Measurements from ENCODE around the gene PDE8A.

PDE8A gene

DNA sequence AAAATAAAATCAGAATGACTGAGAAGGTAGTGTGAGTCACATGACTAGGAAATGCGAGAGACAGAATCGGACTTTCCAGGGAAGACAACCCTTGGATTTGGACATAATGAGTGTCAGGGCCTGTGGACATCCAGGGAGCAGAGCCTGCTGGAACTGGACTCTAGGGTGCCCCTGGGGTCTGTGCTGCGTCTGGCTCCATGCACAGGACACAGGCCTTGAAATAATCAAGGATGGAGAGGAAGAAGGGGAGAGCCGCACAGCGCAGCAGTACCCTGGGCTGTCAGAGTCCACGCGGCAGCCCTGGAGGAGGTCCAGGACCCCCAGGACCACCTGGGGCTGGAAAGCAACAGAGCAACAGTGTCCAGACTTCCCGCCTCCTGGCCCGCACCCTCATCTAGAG, 173.7 kb downstream of the PDE8A start:
- TF ChIP-seq, protein P1, sequence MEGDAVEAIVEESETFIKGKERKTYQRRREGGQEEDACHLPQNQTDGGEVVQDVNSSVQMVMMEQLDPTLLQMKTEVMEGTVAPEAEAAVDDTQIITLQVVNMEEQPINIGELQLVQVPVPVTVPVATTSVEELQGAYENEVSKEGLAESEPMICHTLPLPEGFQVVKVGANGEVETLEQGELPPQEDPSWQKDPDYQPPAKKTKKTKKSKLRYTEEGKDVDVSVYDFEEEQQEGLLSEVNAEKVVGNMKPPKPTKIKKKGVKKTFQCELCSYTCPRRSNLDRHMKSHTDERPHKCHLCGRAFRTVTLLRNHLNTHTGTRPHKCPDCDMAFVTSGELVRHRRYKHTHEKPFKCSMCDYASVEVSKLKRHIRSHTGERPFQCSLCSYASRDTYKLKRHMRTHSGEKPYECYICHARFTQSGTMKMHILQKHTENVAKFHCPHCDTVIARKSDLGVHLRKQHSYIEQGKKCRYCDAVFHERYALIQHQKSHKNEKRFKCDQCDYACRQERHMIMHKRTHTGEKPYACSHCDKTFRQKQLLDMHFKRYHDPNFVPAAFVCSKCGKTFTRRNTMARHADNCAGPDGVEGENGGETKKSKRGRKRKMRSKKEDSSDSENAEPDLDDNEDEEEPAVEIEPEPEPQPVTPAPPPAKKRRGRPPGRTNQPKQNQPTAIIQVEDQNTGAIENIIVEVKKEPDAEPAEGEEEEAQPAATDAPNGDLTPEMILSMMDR (conservative IDR thresholded peaks at IDR 0.05; ENCODE audit: low read depth), result no peak
- CTCF ChIA-PET, result no interaction called here
- DNase-seq (ENCODE audit: low spot score), result no peak
- no peak overlapping the region for H3K27ac ChIP-seq
- POLR2A ChIA-PET (ENCODE audit: low non-redundant PET), result no interaction called here

DNA sequence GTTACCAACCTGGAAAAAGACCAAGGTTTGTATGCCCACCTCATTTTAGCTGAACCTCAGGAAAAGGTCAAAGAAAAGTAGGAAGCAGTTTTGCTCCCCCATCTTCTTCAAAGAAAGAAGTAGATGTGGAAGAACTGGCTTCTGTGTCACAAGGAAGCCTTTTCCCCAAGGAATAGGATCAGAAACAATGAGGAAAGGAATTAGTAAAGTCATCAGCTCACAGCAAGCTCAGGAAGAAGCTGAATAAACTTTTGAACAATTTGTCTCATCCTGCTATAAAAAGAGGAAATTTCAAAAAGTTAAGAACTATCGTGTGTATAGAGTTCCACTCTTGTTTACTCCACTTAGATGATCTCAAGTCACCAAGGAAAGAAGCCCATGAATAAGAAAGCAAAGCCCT, 174.2 kb downstream of the PDE8A start:
- TF ChIP-seq, protein P1 (conservative IDR thresholded peaks at IDR 0.05; ENCODE audit: low read depth), result no peak
- DNase-seq (ENCODE audit: low spot score), result no peak
- ChIA-PET CTCF (no interaction called here), POLR2A (ENCODE audit: low non-redundant PET) (no interaction called here)
- H3K27ac ChIP-seq, result no peak overlapping the region

DNA sequence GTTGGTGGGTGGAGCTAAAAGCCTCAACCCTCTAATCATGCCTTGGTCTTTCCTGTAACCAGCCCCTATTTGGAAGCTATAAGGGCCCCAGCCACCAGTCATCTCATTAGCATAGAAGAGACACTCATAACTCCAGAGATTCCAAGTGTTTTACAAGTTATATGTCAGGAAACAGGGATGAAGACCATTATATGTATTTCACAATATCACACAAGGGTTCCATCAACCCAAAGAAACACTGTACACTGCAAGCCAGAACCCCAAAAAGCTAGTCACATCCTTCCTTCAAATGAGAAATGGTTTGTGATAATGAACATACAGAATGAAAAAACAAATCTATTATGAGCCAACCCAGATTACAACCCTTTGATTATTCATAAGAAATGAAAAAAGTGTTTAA, 175.7 kb downstream of the PDE8A start:
- POLR2A ChIA-PET (ENCODE audit: low non-redundant PET), result no interaction called here
- TF ChIP-seq, protein P1 (conservative IDR thresholded peaks at IDR 0.05; ENCODE audit: low read depth), result no peak
- CTCF ChIA-PET, result no interaction called here
- no peak overlapping the region for H3K27ac ChIP-seq
- no peak for DNase-seq (ENCODE audit: low spot score)

DNA sequence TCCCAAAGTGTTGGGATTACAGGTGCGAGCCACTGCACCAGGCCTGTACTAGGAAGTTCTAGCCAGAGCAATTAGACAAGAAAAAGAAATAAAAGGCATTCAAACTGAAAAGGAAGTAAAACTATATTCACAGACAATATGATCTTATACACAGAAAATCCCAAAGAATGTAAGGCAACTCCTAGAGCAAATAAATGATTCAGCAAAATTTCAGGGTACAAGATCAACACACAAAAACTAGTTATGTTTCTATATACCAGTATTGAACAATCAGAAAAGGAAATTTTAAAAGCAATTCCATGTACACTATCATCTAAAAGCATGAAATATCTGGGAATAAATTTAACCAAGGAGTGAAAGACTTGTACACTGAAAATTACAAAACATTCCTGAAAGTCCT, 180.6 kb downstream of the PDE8A start:
- TF ChIP-seq, protein P1 (conservative IDR thresholded peaks at IDR 0.05; ENCODE audit: low read depth), result no peak
- ChIA-PET CTCF (no interaction called here), POLR2A (ENCODE audit: low non-redundant PET) (no interaction called here)
- no peak for DNase-seq (ENCODE audit: low spot score)
- no peak overlapping the region for H3K27ac ChIP-seq

DNA sequence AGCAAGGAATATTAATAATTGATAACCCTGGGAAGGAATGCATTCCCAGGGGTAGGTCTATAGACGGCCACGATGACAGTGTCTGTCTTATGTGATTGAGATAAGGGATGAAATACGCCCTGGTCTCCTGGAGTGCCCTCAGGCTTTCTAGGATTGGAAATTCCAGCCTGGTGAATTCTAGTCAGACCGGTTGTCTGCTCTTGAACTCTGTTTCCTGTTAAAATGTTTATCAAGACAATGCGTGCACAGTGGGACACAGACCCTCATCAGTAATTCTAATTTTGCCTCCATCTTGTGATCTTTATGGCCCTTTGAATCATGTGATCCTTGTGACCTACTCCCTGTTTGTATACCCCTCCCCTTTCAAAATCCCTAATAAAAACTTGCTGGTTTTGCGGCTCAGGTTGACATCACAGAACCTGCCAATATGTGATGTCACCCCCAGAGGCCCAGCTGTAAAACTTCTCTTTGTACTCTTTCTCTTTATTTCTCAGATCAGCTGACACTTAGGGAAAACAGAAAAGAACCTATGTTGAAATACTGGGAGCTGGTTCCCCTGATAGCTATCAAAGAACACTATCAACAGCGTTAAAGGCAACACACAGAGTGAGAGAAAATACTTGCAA, 183.3 kb downstream of the PDE8A start:
- no peak overlapping the region for H3K27ac ChIP-seq
- CTCF ChIA-PET, result no interaction called here
- POLR2A ChIA-PET (ENCODE audit: low non-redundant PET), result no interaction called here
- TF ChIP-seq, protein P1 (conservative IDR thresholded peaks at IDR 0.05; ENCODE audit: low read depth), result no peak
- no peak for DNase-seq (ENCODE audit: low spot score)

DNA sequence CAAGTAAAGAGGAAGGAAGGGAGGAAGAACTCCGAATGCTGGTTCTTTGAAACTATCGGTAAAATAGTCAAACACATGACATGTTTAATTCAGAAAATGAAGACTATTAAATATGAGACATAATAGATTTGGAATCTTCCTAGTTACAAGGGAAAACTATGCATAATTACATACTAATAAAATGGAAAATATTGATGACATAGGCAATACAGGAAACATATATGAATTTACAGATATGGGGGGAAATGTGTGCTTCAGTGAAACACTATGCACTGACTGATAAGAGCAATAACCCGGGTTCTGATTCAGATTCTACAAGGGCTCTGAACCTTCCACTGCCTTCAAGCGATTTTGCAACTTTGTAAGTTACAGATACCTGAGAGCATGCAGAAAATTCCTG, 185.9 kb downstream of the PDE8A start:
- H3K27ac ChIP-seq, result no peak overlapping the region
- no peak for DNase-seq (ENCODE audit: low spot score)
- POLR2A ChIA-PET (ENCODE audit: low non-redundant PET), result no interaction called here
- CTCF ChIA-PET, result no interaction called here
- TF ChIP-seq, protein P1 (conservative IDR thresholded peaks at IDR 0.05; ENCODE audit: low read depth), result no peak
